IMR-90 (cell line): ENCODE results near the gene FAM83F. TPM values are rescaled to one million over a fixed set of nuclear protein-coding genes. Genes with fewer than 3 reads are reported as not detected.

Source experiments
- ATAC-seq: fragments of 200-7000 bp; cut with Tn5 transposase; 2 replicates; pipeline ENCODE4 v1.9.1; 2020; ENCODE audit warnings: low read depth, mild to moderate bottlenecking, moderate library complexity
- BruUV-seq: library from RNA; stranded (reverse); fragments of 400-500 nt; replicated peaks from 2 replicates; lab custom pipeline; 2021; lab: Mats Ljungman, UMichigan
- CTCF ChIA-PET: fragments of 300-600 bp; formaldehyde crosslinking; extraction: SDS; loops from one replicate; lab custom pipeline; 2021; ENCODE audit warnings: antibody characterized with exemption; lab: Yijun Ruan, JAX
- POLR2A ChIA-PET: fragments of 300-600 bp; sonication (Branson Sonifier 250); formaldehyde crosslinking; loops from one replicate; lab custom pipeline; 2022; ENCODE audit warnings: antibody characterized with exemption; ENCODE audit not compliant: unreplicated experiment; lab: Charles Lee
- DNase-seq: peaks from one replicate; pipeline ENCODE4 v3.0.0; 2013
- H2AFZ ChIP-seq: replicated peaks from 2 replicates; pipeline ENCODE3; 2013; ENCODE audit warnings: low read length, mild to moderate bottlenecking; ENCODE audit not compliant: poor library complexity
- H2AK5ac ChIP-seq: 2 replicates; pipeline ENCODE4 v1.6.1; 2013; ENCODE audit warnings: low read depth, low read length, inconsistent platforms
- H2AK9ac ChIP-seq: replicated peaks from 2 replicates; pipeline ENCODE3; 2013; ENCODE audit warnings: mild to moderate bottlenecking, low read depth, low read length, moderate library complexity; ENCODE audit not compliant: poor library complexity
- H2BK120ac ChIP-seq: 2 replicates; pipeline ENCODE4 v1.6.1; 2013; ENCODE audit warnings: low read depth, low read length, inconsistent platforms
- H2BK15ac ChIP-seq: 3 replicates; pipeline ENCODE4 v1.6.1; 2013; ENCODE audit warnings: low read depth, low read length, inconsistent platforms
- H2BK20ac ChIP-seq: 2 replicates; pipeline ENCODE4 v1.6.1; 2013; ENCODE audit warnings: low read depth, mild to moderate bottlenecking, inconsistent platforms, low read length, moderate library complexity
- H2BK5ac ChIP-seq: 2 replicates; pipeline ENCODE4 v1.6.1; 2013; ENCODE audit warnings: mild to moderate bottlenecking, low read depth, low read length, inconsistent platforms; ENCODE audit not compliant: poor library complexity, severe bottlenecking
- H3K14ac ChIP-seq: replicated peaks from 2 replicates; pipeline ENCODE4 v1.6.1; 2013; ENCODE audit warnings: low read depth, low read length, inconsistent platforms
- H3K18ac ChIP-seq: 2 replicates; pipeline ENCODE4 v1.6.1; 2013; ENCODE audit warnings: low read depth, low read length, control low read depth
- H3K23ac ChIP-seq: 2 replicates; pipeline ENCODE4 v1.6.1; 2013; ENCODE audit warnings: low read depth, low read length, inconsistent platforms
- H3K27ac ChIP-seq: 2 replicates; pipeline ENCODE4 v1.5.1; 2013; ENCODE audit warnings: mild to moderate bottlenecking, control low read depth, low read length; ENCODE audit not compliant: insufficient read depth
- H3K27me3 ChIP-seq: 2 replicates; pipeline ENCODE4 v1.6.1; 2013; ENCODE audit warnings: low read length; ENCODE audit not compliant: control insufficient read depth, insufficient read depth
- H3K36me3 ChIP-seq: 2 replicates; pipeline ENCODE4 v1.6.1; 2013; ENCODE audit warnings: low read length, mixed read lengths; ENCODE audit not compliant: control insufficient read depth, insufficient read depth
- H3K4ac ChIP-seq: 2 replicates; pipeline ENCODE4 v1.6.1; 2013; ENCODE audit warnings: low read depth, low read length, inconsistent platforms
- H3K4me1 ChIP-seq: 2 replicates; pipeline ENCODE4 v1.6.1; 2013; ENCODE audit warnings: low read length, mixed read lengths; ENCODE audit not compliant: control insufficient read depth, insufficient read depth
- H3K4me2 ChIP-seq: 2 replicates; pipeline ENCODE4 v1.6.1; 2013; ENCODE audit warnings: low read depth, mild to moderate bottlenecking, control low read depth, low read length, moderate library complexity
- H3K4me3 ChIP-seq: 2 replicates; pipeline ENCODE4 v1.5.1; 2013; ENCODE audit warnings: low read depth, mild to moderate bottlenecking, control low read depth, low read length, moderate library complexity; ENCODE audit not compliant: insufficient read depth
- H3K56ac ChIP-seq: 2 replicates; pipeline ENCODE4 v1.6.1; 2013; ENCODE audit warnings: low read length, inconsistent platforms; ENCODE audit not compliant: insufficient read depth; ENCODE audit errors: extremely low read depth
- H3K79me1 ChIP-seq, 2 experiments: 2 replicates each; pipeline ENCODE4 v1.6.1; 2013; ENCODE audit warnings: low read length in 2 of 2, inconsistent platforms in 1 of 2, low read depth in 1 of 2
- H3K9ac ChIP-seq: 2 replicates; pipeline ENCODE4 v1.6.1; 2013; ENCODE audit warnings: low read depth, low read length, control low read depth
- H3K9me1 ChIP-seq: 2 replicates; pipeline ENCODE4 v1.6.1; 2013; ENCODE audit warnings: low read length, inconsistent platforms; ENCODE audit not compliant: insufficient read depth
- H3K9me3 ChIP-seq: 2 replicates; pipeline ENCODE4 v1.6.1; 2013; ENCODE audit warnings: low read length; ENCODE audit not compliant: control insufficient read depth, insufficient read depth
- H4K20me1 ChIP-seq: 2 replicates; pipeline ENCODE4 v1.6.1; 2013; ENCODE audit warnings: low read length, inconsistent platforms; ENCODE audit not compliant: insufficient read depth
- H4K5ac ChIP-seq: 2 replicates; pipeline ENCODE4 v1.6.1; 2013; ENCODE audit warnings: mild to moderate bottlenecking, low read depth, low read length, control low read depth
- H4K8ac ChIP-seq, 2 experiments: 2 replicates each; pipeline ENCODE4 v1.6.1; 2013; ENCODE audit warnings: low read depth in 2 of 2, low read length in 2 of 2, control low read depth in 1 of 2, inconsistent platforms in 1 of 2
- H4K91ac ChIP-seq: 2 replicates; pipeline ENCODE4 v1.6.1; 2013; ENCODE audit warnings: low read depth, low read length, inconsistent platforms; ENCODE audit not compliant: insufficient read depth
- BHLHE40 ChIP-seq: fragments of 150-350 bp; IDR thresholded peaks from 2 replicates; pipeline ENCODE4 v1.6.1; 2016; ENCODE audit warnings: mild to moderate bottlenecking, low read depth, low read length
- CEBPB ChIP-seq: IDR thresholded peaks from 2 replicates; pipeline ENCODE4 v1.6.1; 2012; ENCODE audit warnings: low read depth, low read length, improper control_type of control experiment
- CHD1 ChIP-seq: IDR thresholded peaks from 2 replicates; pipeline ENCODE4 v1.6.1; 2012; ENCODE audit warnings: low read depth, low read length, improper control_type of control experiment
- CTCF ChIP-seq: conservative IDR thresholded peaks from 2 replicates; pipeline ENCODE4 v1.5.1; 2012; ENCODE audit warnings: mild to moderate bottlenecking, low read depth, low read length, improper control_type of control experiment
- FOS ChIP-seq: fragments of 150-350 bp; IDR thresholded peaks from 2 replicates; pipeline ENCODE4 v1.6.1; 2016; ENCODE audit warnings: low read depth, low read length
- MAFK ChIP-seq: IDR thresholded peaks from 2 replicates; pipeline ENCODE4 v1.6.1; 2012; ENCODE audit warnings: low read depth, low read length, improper control_type of control experiment
- MAZ ChIP-seq: IDR thresholded peaks from 2 replicates; pipeline ENCODE4 v1.6.1; 2012; ENCODE audit warnings: low read depth, mild to moderate bottlenecking, low read length, improper control_type of control experiment, moderate library complexity, borderline replicate concordance
- MXI1 ChIP-seq: IDR thresholded peaks from 2 replicates; pipeline ENCODE4 v1.6.1; 2012; ENCODE audit warnings: low read depth, mild to moderate bottlenecking, low read length, moderate library complexity, borderline replicate concordance
- NFE2L2 ChIP-seq: fragments of 150-350 bp; IDR thresholded peaks from 2 replicates; pipeline ENCODE4 v1.6.1; 2016; ENCODE audit warnings: low read depth, mild to moderate bottlenecking, low read length
- POLR2A ChIP-seq: IDR thresholded peaks from 2 replicates; pipeline ENCODE4 v1.6.1; 2012; ENCODE audit warnings: mild to moderate bottlenecking, low read depth, low read length
- RAD21 ChIP-seq: IDR thresholded peaks from 2 replicates; pipeline ENCODE4 v1.6.1; 2012; ENCODE audit warnings: low read length, improper control_type of control experiment
- RCOR1 ChIP-seq: IDR thresholded peaks from 2 replicates; pipeline ENCODE4 v1.6.1; 2012; ENCODE audit warnings: mild to moderate bottlenecking, low read length, improper control_type of control experiment; ENCODE audit not compliant: insufficient replicate concordance
- RFX5 ChIP-seq: IDR thresholded peaks from 2 replicates; pipeline ENCODE4 v1.8.0; 2012; ENCODE audit warnings: low read depth, mild to moderate bottlenecking, low read length, moderate library complexity
- SMC3 ChIP-seq: fragments of 150-350 bp; IDR thresholded peaks from 2 replicates; pipeline ENCODE4 v1.6.1; 2016; ENCODE audit warnings: low read depth, mild to moderate bottlenecking, antibody characterized with exemption, low read length, moderate library complexity
- USF2 ChIP-seq: fragments of 150-350 bp; IDR thresholded peaks from 2 replicates; pipeline ENCODE4 v1.6.1; 2017; ENCODE audit warnings: mild to moderate bottlenecking, antibody characterized with exemption, low read length, low read depth
- WGBS, 2 experiments: methylation state at CpG; one replicate each; pipeline versions ENCODE4 v1.1.5 to v1.1.7; 2013; ENCODE audit warnings: missing lambda C conversion rate in 2 of 2; ENCODE audit not compliant: insufficient read length in 1 of 2; ENCODE audit errors: extremely low coverage in 2 of 2; 5-methylcytosine and 5-hydroxymethylcytosine counted together
- dilution Hi-C: fragments of 300-500 bp; cut with HindIII; formaldehyde crosslinking; loops from one replicate; pipeline ENCODE4 v1.14.3; 2018; ENCODE audit warnings: low sequenced_read_pairs; ENCODE audit not compliant: unreplicated experiment
- in situ Hi-C: fragments of 300-500 bp; cut with MboI; formaldehyde crosslinking; loops from 3 replicates; pipeline ENCODE4 v1.14.3; 2019; ENCODE audit warnings: low sequenced_read_pairs, inconsistent platforms, mixed read lengths
- intact Hi-C: fragments of 100-400 bp; cut with micrococcal nuclease; formaldehyde crosslinking; loops from 2 replicates; pipeline ENCODE4 v1.10.0; 2022
- polyA plus RNA-seq, 3 experiments: library from polyadenylated mRNA; depleted of rRNA; stranded (reverse); fragments of >200 nt; gene quantifications; 2 replicates each; pipeline ENCODE4 v1.2.3, GENCODE V29; 2012; ENCODE audit warnings: low replicate concordance in 1 of 3
- total RNA-seq: library from RNA; depleted of rRNA; stranded (reverse); fragments of >200 nt; gene quantifications from 2 replicates; pipeline ENCODE4 v1.2.3, GENCODE V29; 2012
- TF ChIP-seq, protein P1 (sequence below): fragments of 150-350 bp; IDR thresholded peaks from 2 replicates; pipeline ENCODE4 v1.6.1; 2016; ENCODE audit warnings: low read depth, mild to moderate bottlenecking, low read length, moderate library complexity, borderline replicate concordance

Gene FAM83F
- total and polyA plus RNA-seq, 2 of the 4 experiments (the other 2 are of a cell fraction) = not detected

DNA sequence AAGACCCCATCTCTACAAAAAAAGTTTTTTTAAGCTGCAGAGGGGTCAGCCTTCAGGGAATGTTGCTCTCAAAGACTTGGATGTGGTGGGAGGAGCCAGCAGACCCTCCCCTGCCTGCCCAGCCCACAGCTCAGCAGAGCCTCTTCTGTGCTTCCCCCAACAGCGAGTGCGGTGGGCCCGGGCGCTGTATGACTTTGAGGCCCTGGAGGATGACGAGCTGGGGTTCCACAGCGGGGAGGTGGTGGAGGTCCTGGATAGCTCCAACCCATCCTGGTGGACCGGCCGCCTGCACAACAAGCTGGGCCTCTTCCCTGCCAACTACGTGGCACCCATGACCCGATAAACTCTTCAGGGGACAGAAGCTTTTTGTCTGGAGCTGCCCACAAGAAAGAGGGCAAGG, 24.0 kb upstream of the FAM83F start:
- intact Hi-C loops = no loop called here

More for the DNA sequence above, 24.0 kb upstream of the FAM83F start:
- Histone ChIP-seq H3K4ac (no peak overlapping the region), H2BK20ac (no peak overlapping the region), H3K9me1 (no peaks in the 10 kb centered on the region), H2AK5ac (no peak overlapping the region), H3K4me3 (no peak overlapping the region), H3K14ac (no peak overlapping the region), H3K9me3 (no peaks in the 10 kb centered on the region), H3K56ac (no peak overlapping the region), H4K5ac (no peak overlapping the region), H2BK5ac (no peak overlapping the region), H3K4me1 (no peaks in the 10 kb centered on the region), H3K36me3 (no peaks in the 10 kb centered on the region), H3K4me2 (no peak overlapping the region), H2BK120ac (no peak overlapping the region), H3K27ac (no peak overlapping the region), H4K20me1 (no peaks in the 10 kb centered on the region), H3K9ac (no peak overlapping the region), H3K23ac (no peak overlapping the region), H2BK15ac (no peak overlapping the region), H3K18ac (no peak overlapping the region), H4K8ac (no peak overlapping the region), H3K27me3 (peaks cover 49% of the 10 kb centered on the region), H2AFZ (no peak overlapping the region), H4K91ac (no peak overlapping the region), H3K79me1 (no peaks in the 10 kb centered on the region), H2AK9ac (no peak overlapping the region)
- dilution Hi-C loops (no loop called here), in situ Hi-C loops (no loop called here)
- ChIA-PET CTCF (no interaction called here), POLR2A (no interaction called here)
- DNase-seq (no peak), ATAC-seq (no peak)
- WGBS, 2 experiments = 67% methylated on average over 1 of the region's 10 CpGs; no CpG with 5 or more reads in 1 of the 2 experiments
- no TSS peak for BruUV-seq
- TF ChIP-seq SMC3 (no peak), RAD21 (no peak), CHD1 (no peak), MXI1 (no peak), RCOR1 (no peak), MAZ (no peak), POLR2A (no peak), CEBPB (no peak), CTCF (no peak), MAFK (no peak), NFE2L2 (no peak), USF2 (no peak), FOS (no peak), BHLHE40 (no peak), RFX5 (no peak)
- TF ChIP-seq, protein P1, sequence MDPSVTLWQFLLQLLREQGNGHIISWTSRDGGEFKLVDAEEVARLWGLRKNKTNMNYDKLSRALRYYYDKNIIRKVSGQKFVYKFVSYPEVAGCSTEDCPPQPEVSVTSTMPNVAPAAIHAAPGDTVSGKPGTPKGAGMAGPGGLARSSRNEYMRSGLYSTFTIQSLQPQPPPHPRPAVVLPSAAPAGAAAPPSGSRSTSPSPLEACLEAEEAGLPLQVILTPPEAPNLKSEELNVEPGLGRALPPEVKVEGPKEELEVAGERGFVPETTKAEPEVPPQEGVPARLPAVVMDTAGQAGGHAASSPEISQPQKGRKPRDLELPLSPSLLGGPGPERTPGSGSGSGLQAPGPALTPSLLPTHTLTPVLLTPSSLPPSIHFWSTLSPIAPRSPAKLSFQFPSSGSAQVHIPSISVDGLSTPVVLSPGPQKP = no peak
